GM18868 (cell line): ENCODE data around the gene NOS1AP.
"Not testable (repeated sequence)": the region's sequence is repeated elsewhere in the genome, so short reads cannot be mapped to it uniquely, and the experiment has no call there.

ENCODE experiments used
- ATAC-seq: cut with Tn5 transposase; IDR thresholded peaks from one replicate; pipeline ENCODE4 v1.9.1; 2021; ENCODE audit warnings: mild to moderate bottlenecking, moderate library complexity; ENCODE audit not compliant: unreplicated experiment

The NOS1AP gene

DNA sequence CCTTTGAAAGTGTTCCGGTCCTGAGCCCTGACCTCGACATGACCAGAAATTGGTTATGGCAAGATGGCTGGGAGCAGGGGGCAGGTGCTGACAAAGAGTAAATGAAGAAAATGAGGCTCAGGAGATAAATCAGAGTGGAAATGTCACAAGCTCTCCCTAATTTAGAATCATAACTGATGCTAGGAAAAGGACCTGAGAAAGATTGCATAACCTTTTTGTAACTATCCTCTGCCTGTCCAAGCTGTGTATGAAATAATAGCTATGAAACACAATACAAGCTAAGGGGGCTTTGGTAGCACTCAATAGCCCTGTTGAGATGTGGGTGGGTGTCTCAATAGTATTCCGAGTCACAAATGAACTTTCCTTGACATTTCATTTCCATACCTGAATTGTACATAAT is 12.9 kb upstream of the NOS1AP start:
- no peak for ATAC-seq

DNA sequence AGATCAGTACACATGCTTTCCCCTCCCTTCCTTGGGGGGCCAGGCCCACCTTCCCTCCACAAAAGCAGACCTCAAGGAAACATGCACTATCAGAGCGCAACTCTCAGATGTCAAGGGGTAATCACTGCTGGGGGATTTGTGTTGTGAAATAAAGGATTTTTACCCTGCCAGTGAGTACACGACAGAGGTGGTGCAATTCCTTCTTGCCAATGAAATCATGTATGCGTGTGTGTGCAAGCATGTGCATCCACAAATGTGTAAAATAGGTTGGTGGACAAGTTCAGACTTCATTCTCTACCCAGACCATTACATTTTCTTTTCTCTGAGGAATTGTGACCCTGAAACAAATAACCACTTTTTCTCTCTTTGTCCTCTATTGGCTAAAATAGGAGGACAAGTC is 9.8 kb upstream of the NOS1AP start:
- ATAC-seq = no peak

DNA sequence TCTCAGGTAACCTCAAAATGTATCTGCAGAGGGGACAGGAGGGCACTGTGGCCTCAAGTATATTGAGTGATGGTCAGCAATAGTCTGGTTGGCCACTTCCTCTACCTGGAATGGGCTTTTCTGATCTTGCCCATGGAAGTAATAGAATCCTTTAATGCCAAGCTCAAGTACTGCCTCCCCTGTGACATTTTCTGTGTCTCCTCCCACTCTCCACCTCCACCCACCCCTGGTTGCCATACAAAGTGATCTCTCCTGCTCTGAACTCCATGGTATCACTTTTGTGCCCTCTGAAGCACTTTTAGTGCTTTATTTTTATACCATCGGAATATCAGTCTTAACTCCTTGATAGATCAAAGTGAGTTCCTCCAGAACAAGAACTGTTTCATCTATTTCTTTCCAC is 9.2 kb upstream of the NOS1AP start:
- ATAC-seq = no peak

DNA sequence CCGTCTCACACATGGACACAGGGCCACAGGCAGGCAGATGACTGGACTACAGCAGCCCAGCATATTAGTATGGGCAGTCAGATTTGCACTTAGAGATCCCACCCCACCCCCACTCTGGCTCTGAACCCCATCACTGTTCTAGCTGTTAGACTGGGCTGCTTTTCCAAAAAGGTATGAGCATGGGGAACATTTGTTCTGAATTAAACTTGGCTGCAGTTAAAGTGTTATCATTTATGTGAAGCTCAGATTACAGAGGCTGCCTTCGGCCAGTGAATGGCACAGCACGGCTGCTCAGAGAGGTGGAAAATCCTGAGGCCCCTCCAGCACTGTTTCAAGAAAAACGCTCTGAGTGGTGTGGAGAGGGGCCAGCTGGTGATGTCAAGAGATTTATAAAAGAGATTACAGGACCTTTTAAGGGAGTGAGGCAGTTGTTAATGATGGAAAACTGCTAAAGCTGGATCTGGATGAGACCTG is 6.9 kb upstream of the NOS1AP start:
- ATAC-seq = no peak

DNA sequence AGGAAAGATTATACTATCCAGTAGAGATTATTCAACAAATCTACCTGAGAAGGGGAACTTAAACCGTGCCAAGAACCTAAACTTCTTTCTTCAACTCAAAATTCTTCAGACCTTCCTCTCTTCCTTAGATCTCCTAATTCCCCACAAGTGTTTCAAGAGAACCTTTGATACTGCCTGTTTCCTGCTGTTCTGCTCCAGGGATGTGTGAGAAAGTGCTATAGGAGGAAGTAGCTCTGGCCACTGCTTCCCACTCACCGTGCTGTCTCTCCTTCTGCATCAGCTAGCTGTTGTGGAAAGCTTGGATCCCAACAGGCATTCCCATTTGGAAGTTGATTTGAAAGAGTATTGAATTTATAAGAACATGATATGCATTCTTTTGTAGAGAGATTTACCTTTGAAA is 4.5 kb upstream of the NOS1AP start:
- ATAC-seq = no peak

GRCh38 chr1:162066836-162067235 is 2.7 kb upstream of the NOS1AP start:
- not testable (repeated sequence) for ATAC-seq

DNA sequence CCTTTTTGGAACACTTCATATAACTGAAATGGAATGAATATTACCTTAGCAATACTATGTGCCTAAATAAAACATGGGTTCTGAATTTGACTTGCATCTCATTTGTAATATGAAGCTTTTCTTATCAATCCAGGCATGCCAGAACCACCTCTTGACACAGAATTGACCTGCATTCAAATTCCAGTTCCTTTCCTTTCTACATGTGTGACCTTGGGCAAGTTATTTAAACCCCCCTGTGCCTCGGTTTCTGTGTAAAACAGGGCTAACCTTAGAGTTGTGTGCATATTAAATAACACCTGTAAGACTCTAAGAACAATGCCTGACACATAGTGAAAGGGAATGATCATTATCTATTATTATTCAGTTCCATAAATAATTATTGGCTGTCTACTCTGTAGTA is 2.0 kb upstream of the NOS1AP start:
- no peak for ATAC-seq

DNA sequence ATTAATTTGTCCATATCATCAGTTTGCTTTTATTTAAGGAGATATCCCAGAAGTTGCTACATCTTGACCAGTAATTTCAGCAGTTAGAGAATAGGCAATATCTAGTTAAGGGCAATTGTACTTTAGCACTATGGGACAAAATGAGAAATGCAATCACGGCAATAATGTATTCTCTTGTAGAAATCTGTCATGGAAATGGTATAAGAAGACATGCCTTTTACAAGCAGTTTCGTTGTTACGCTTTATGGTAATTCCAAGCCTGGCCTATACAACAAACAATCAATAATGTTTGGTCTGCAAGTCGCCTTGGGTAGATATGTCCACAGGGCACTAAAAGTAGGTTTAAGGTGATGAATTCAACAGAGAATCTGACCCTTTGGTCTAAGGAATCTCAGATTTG is 1.2 kb upstream of the NOS1AP start:
- no peak for ATAC-seq

GRCh38 chr1:162070094-162070748 is 730 bp downstream of the NOS1AP start:
- ATAC-seq = no peak

- ATAC-seq = no peak
Measured at GRCh38 chr1:162070825-162071224, 1.3 kb downstream of the NOS1AP start.

DNA sequence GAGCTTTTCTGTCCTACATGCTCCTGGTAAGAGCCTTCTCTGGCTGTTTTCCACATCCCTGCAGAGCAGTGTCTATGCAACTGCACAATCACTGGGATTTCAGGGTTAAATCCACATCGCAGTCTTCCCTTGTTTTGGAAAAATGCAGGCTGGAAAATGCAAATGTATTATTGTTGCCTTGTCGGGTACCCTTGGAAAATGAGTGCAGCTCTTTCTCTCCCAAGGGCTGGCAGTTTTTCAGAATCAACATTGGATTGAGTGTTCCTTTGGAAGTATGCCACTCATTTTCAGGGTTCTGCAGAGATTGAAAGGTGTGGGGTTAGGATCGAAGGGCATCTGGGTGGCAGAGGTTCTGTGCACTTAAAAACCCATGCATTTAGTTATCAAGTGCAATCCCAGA is 3.2 kb downstream of the NOS1AP start:
- ATAC-seq = no peak

- ATAC-seq = no peak
Measured at GRCh38 chr1:162074276-162075005, 5.0 kb downstream of the NOS1AP start.

GRCh38 chr1:162075862-162076261 is 6.4 kb downstream of the NOS1AP start:
- ATAC-seq = no peak

- no peak for ATAC-seq
Measured at GRCh38 chr1:162077648-162078299, 8.3 kb downstream of the NOS1AP start.

- no peak for ATAC-seq
Measured at GRCh38 chr1:162079030-162079429, 9.5 kb downstream of the NOS1AP start.

- ATAC-seq = no peak
Measured at GRCh38 chr1:162080472-162081015, 11.1 kb downstream of the NOS1AP start.

DNA sequence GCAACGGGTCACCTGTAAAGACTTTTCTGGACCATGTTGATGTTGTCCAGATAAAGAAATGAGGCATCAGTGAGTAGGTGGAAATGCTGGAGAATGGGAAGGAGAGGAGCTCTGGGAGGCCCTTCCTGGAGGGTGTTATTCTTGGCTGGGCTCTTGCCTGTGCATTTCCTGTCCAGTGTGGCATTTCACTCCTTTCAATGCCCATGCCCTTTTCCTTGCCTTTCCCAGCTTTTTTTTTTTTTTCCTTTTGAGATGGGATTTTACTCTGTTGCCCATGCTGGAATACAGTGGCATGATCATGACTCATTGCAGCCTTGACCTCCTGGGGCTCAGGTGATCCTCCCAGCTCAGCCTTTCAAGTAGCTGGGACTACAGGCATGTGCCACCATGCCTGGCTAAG is 11.8 kb downstream of the NOS1AP start:
- ATAC-seq = no peak

DNA sequence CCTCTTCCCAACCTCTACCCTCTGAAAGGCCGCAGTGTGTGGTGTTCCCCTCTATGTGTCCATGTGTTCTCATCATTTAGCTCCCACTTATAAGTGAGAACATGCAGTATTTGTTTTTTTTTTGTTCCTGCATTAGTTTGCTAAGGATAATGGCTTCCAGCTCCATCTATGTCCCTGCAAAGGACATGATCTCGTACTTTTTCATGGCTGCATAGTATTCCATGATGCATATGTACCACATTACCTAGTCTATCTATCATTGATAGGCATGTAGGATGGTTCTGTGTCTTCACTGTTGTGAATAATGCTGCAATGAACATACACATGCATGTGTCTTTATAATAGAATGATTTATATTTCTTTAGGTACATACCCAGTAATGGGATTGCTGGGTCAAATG is 12.6 kb downstream of the NOS1AP start:
- ATAC-seq = not testable (repeated sequence)

DNA sequence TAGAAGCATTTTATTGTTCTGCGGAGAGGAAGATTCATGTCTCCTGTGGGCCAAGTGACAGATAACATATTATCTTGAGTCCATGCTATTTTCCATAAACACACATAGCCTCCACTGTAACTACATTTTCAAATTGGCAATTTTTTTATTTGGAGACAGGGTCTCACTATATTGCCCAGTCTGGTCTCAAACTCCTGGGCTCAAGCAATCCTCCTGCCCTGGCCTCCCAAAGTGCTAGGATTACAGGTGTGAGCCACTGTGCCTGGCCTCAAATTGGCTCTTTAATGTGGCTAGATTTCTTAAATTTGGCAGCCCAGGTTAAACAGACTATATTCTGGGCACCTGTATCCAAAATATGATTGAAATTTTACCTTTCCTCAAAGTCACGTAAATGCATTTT is 13.8 kb downstream of the NOS1AP start:
- ATAC-seq = no peak

GRCh38 chr1:162085991-162086390 is 16.5 kb downstream of the NOS1AP start:
- ATAC-seq = no peak

GRCh38 chr1:162087111-162087510 is 17.6 kb downstream of the NOS1AP start:
- ATAC-seq = no peak

DNA sequence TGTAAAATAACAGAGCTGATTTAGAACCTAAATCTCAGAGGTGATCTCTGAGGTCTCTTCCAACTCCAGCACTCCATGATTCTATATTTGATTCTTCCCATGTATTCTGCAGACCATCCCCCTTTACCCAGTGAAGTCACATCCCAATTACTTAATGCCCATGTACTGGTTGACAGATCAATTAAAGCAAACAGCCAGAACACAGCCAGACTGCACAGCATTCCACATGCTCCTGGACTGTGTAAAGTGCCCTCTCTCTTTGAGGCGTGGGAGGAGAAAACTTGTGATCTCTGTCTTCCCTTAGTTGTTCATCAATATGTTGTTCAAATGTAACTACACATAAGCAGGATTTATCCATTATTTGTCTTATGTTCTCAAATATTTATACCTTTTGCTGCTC is 18.1 kb downstream of the NOS1AP start:
- no peak for ATAC-seq
